K562 (cell line): ENCODE data around the gene BMP4. TPM values are rescaled to one million over a fixed set of nuclear protein-coding genes. Genes with fewer than 3 reads are reported as not detected.
"Not testable (repeated sequence)": the region's sequence is repeated elsewhere in the genome, so short reads cannot be mapped to it uniquely, and the experiment has no call there.

Source experiments
- ATAC-seq: fragments of 200-7000 bp; cut with Tn5 transposase; 3 replicates; pipeline ENCODE4 v1.9.1; 2020; ENCODE audit warnings: moderate library complexity
- BruUV-seq: library from RNA; stranded (reverse); fragments of 400-500 nt; replicated peaks from 2 replicates; lab custom pipeline; 2021; lab: Mats Ljungman, UMichigan
- CTCF ChIA-PET: fragments of 300-600 bp; formaldehyde crosslinking; extraction: SDS; loops from one replicate; lab custom pipeline; 2021; ENCODE audit warnings: low intra/inter-chr PET ratio; lab: Yijun Ruan, JAX
- POLR2A ChIA-PET: fragments of 300-600, 350-650 bp; sonication (Branson Sonifier 250); formaldehyde crosslinking; extraction: SDS; loops from one replicate; lab custom pipeline; 2021; ENCODE audit warnings: antibody characterized with exemption, inconsistent platforms; lab: Yijun Ruan, JAX
- DNase-seq, 4 experiments: peaks; one replicate each; pipeline versions ENCODE4 v3.0.0 to v3.0.0-alpha.2; 2011 to 2018; ENCODE audit warnings: low spot score in 3 of 4, mixed read lengths in 3 of 4; ENCODE audit errors: extremely low read depth in 1 of 4
- FAIRE-seq: peaks from 2 replicates; lab custom pipeline; 2011; peaks lifted over from hg19 to GRCh38; lab: Jason Lieb, UNC
- H2AFZ ChIP-seq: 2 replicates; pipeline ENCODE4 v1.6.0; 2011; ENCODE audit warnings: low read depth, low read length, control low read depth, inconsistent platforms
- H3K27ac ChIP-seq: fragments of 200-600 bp; 3 replicates; pipeline ENCODE4 v1.8.0; 2011; ENCODE audit warnings: low read depth, mild to moderate bottlenecking, control low read depth, inconsistent platforms, low read length, moderate library complexity, mixed read lengths; ENCODE audit errors: extremely low read depth
- H3K27me3 ChIP-seq, 2 experiments: fragments of 300-600 bp in 1 of 2; 2 replicates in 1 of 2; 3 replicates in 1 of 2; pipeline versions ENCODE4 v1.6.0 to v1.8.0; 2011; ENCODE audit warnings: inconsistent platforms in 2 of 2, low read length in 2 of 2, mild to moderate bottlenecking in 1 of 2, mixed read lengths in 1 of 2, moderate library complexity in 1 of 2; ENCODE audit not compliant: control insufficient read depth in 2 of 2, insufficient read depth in 2 of 2
- H3K36me3 ChIP-seq: fragments of 300-600 bp; 3 replicates; pipeline ENCODE4 v1.8.0; 2011; ENCODE audit warnings: mild to moderate bottlenecking, low read length, inconsistent platforms; ENCODE audit not compliant: control insufficient read depth, insufficient read depth
- H3K4me1 ChIP-seq, 2 experiments: fragments of 200-600 bp in 1 of 2; replicated peaks in 1 of 2; 2 replicates in 1 of 2; 3 replicates in 1 of 2; pipeline versions ENCODE4 v1.5.1 to v1.8.0; 2011; ENCODE audit warnings: inconsistent platforms in 2 of 2, low read length in 2 of 2, mild to moderate bottlenecking in 1 of 2, mixed read lengths in 1 of 2, moderate library complexity in 1 of 2; ENCODE audit not compliant: control insufficient read depth in 2 of 2, insufficient read depth in 2 of 2
- H3K4me2 ChIP-seq: 2 replicates; pipeline ENCODE4 v1.6.1; 2011; ENCODE audit warnings: low read length, control low read depth, inconsistent platforms, mixed read lengths; ENCODE audit not compliant: insufficient read depth
- H3K4me3 ChIP-seq: fragments of 200-600 bp; sonication (generic), shearing (Covaris generic); 2 replicates; pipeline ENCODE4 v1.5.1; 2016; ENCODE audit warnings: control low read depth, inconsistent platforms
- H3K79me2 ChIP-seq: fragments of 200-600 bp; 3 replicates; pipeline ENCODE4 v1.8.0; 2011; ENCODE audit warnings: low read length, inconsistent platforms; ENCODE audit not compliant: control insufficient read depth, insufficient read depth
- H3K9ac ChIP-seq, 2 experiments: 2 replicates each; pipeline versions ENCODE4 v1.6.0 to v1.6.1; 2011; ENCODE audit warnings: low read depth in 2 of 2, low read length in 2 of 2, control low read depth in 1 of 2, inconsistent platforms in 1 of 2, mild to moderate bottlenecking in 1 of 2, mixed read lengths in 1 of 2; ENCODE audit not compliant: insufficient read depth in 1 of 2
- H3K9me1 ChIP-seq: one replicate; pipeline ENCODE4 v1.6.0; 2011; ENCODE audit warnings: inconsistent platforms, mild to moderate bottlenecking, low read length, moderate library complexity; ENCODE audit not compliant: control insufficient read depth, insufficient read depth
- H3K9me3 ChIP-seq: replicated peaks from 2 replicates; pipeline ENCODE4 v1.5.1; 2011; ENCODE audit warnings: low read depth, low read length, inconsistent platforms; ENCODE audit not compliant: control insufficient read depth, insufficient read depth
- H4K20me1 ChIP-seq: replicated peaks from 2 replicates; pipeline ENCODE4 v1.6.1; 2011; ENCODE audit warnings: low read length, inconsistent platforms, mixed read lengths; ENCODE audit not compliant: control insufficient read depth, insufficient read depth
- KAT7 ChIP-seq: sonication (generic); formaldehyde crosslinking; IDR thresholded peaks from 2 replicates; pipeline ENCODE4 v1.8.0; 2022; ENCODE audit warnings: missing genetic modification reagents, mild to moderate bottlenecking, borderline replicate concordance
- MECOM ChIP-seq: fragments of 250-450 bp; sonication (Bioruptor Pico); IDR thresholded peaks from 2 replicates; pipeline ENCODE4 v1.8.0; 2022; ENCODE audit warnings: inconsistent platforms
- MTA3 ChIP-seq: fragments of 450-650 bp; formaldehyde crosslinking; IDR thresholded peaks from 2 replicates; pipeline ENCODE4 v1.6.1; 2017; ENCODE audit warnings: mild to moderate bottlenecking, borderline replicate concordance
- NR3C1 ChIP-seq: sonication (generic); formaldehyde crosslinking; IDR thresholded peaks from 2 replicates; pipeline ENCODE4 v1.8.1; 2022; ENCODE audit warnings: missing genetic modification reagents
- POLR3G ChIP-seq: IDR thresholded peaks from 2 replicates; pipeline ENCODE4 v1.6.1; 2011; ENCODE audit not compliant: insufficient read length, insufficient replicate concordance; ENCODE audit errors: extremely low read depth
- SAFB ChIP-seq: fragments of 200-400 bp; formaldehyde crosslinking; IDR thresholded peaks from 2 replicates; pipeline ENCODE4 v1.6.1; 2017; ENCODE audit warnings: low read depth, low read length, borderline replicate concordance
- SMARCB1 ChIP-seq: IDR thresholded peaks from 2 replicates; pipeline ENCODE4 v1.6.1; 2011; ENCODE audit warnings: improper control_type of control experiment, low read depth; ENCODE audit not compliant: insufficient read length
- SMARCE1 ChIP-seq: fragments of 450-650 bp; IDR thresholded peaks from 2 replicates; pipeline ENCODE4 v1.7.1; 2016; ENCODE audit warnings: mild to moderate bottlenecking
- SREBF1 ChIP-seq: fragments of 150-350 bp; IDR thresholded peaks from 2 replicates; pipeline ENCODE4 v1.6.1; 2014; ENCODE audit warnings: antibody characterized with exemption, low read depth, low read length, borderline replicate concordance
- ZNF212 ChIP-seq: fragments of 450-650 bp; formaldehyde crosslinking; IDR thresholded peaks from 2 replicates; pipeline ENCODE4 v1.4.0; 2020; ENCODE audit warnings: mild to moderate bottlenecking
- ZNF695 ChIP-seq: fragments of 450-650 bp; formaldehyde crosslinking; IDR thresholded peaks from 2 replicates; pipeline ENCODE4 v1.4.0; 2020; ENCODE audit warnings: mild to moderate bottlenecking, moderate library complexity
- WGBS: fragments of 100-300 bp; shearing (Covaris generic); methylation state at CpG from one replicate; pipeline ENCODE4 v1.1.6; 2016; ENCODE audit warnings: low coverage, mixed read lengths; ENCODE audit not compliant: insufficient coverage; ENCODE audit errors: missing lambda C conversion rate; 5-methylcytosine and 5-hydroxymethylcytosine counted together
- in situ Hi-C: fragments of 300-500 bp; cut with MboI; formaldehyde crosslinking; loops from 4 replicates; pipeline ENCODE4 v1.15.0; 2018; ENCODE audit warnings: inconsistent platforms, mixed read lengths
- intact Hi-C: fragments of 100-400 bp; cut with micrococcal nuclease; formaldehyde crosslinking; loops from 2 replicates; pipeline ENCODE4 v1.14.2; 2022
- polyA plus RNA-seq, 8 experiments: library from polyadenylated mRNA; depleted of rRNA in 4 of 8; stranded (reverse) in 5 of 8; unstranded in 3 of 8; fragments of >200 nt; fragmentation: Nextera tagmentation in 2 of 8; fragmentation: Illumina TruSeq in 1 of 8; extraction: Ambion mirVana in 2 of 8; extraction: Trizol in 1 of 8; gene quantifications; 2 replicates each; pipeline versions ENCODE4 v1.2.1 to v1.2.3, GENCODE V29; 2011 to 2014; ENCODE audit warnings: inconsistent platforms in 1 of 8, missing spikeins in 1 of 8
- total RNA-seq, 7 experiments: library from RNA; depleted of rRNA in 6 of 7; stranded (reverse); fragments of >200 nt in 6 of 7; fragmentation: Illumina TruSeq in 2 of 7; extraction: Trizol in 2 of 7; gene quantifications; 2 replicates each; pipeline versions ENCODE4 v1.2.1 to v1.2.3, GENCODE V29; 2011 to 2021; ENCODE audit warnings: low replicate concordance in 1 of 7
- TF ChIP-seq, protein P1 (sequence below): fragments of 450-650 bp; IDR thresholded peaks from 2 replicates; pipeline ENCODE4 v1.6.1; 2016; ENCODE audit warnings: missing biosample characterization, missing genetic modification characterization
- TF ChIP-seq, protein P2 (sequence below): sonication (generic); formaldehyde crosslinking; IDR thresholded peaks from 2 replicates; pipeline ENCODE4 v1.8.0; 2022; ENCODE audit warnings: missing genetic modification reagents, mild to moderate bottlenecking, borderline replicate concordance

BMP4 gene
- total and polyA plus RNA-seq, 9 of the 15 experiments (the other 6 are each of a cell fraction or from before 2014, with no cell fraction given) = not detected

DNA sequence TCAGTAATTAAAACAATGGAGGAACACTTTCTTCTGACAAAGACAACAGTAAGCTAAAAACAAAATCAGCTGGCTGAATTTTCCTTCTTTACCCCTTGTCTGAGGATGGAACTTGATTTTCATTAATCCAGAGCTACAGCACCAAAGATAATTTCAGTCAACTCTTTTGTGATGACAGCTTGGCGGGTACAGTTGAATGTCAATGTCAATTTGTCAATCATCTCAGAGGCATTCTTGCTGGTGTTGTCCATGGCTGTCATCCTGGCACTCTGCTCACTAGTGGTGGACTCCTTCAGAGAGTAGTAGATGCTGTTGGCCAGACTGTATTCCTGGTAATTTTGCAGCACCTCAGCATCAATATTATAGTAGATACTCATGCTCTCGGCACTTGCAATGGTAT is 34.4 kb upstream of the BMP4 start:
- WGBS = 0% methylated on average over 2 of the region's 2 CpGs
- Histone ChIP-seq H3K9me1 (no peaks in the 10 kb centered on the region), H3K9me3 (no peaks in the 10 kb centered on the region), H2AFZ (no peak overlapping the region), H3K36me3 (no peaks in the 10 kb centered on the region), H3K27me3 (no peaks in the 10 kb centered on the region), H4K20me1 (no peaks in the 10 kb centered on the region), H3K4me2 (no peak overlapping the region), H3K27ac (no peak overlapping the region), H3K9ac (no peak overlapping the region), H3K79me2 (no peaks in the 10 kb centered on the region), H3K4me3 (no peak overlapping the region), H3K4me1 (no peaks in the 10 kb centered on the region)
- BruUV-seq = no TSS peak
- in situ Hi-C loops = no loop called here
- TF ChIP-seq KAT7 = no peak
- TF ChIP-seq SREBF1 = no peak
- TF ChIP-seq SMARCB1 = no peak
- no peak for TF ChIP-seq MECOM (CRISPR knock-in tag)
- TF ChIP-seq, protein P1, sequence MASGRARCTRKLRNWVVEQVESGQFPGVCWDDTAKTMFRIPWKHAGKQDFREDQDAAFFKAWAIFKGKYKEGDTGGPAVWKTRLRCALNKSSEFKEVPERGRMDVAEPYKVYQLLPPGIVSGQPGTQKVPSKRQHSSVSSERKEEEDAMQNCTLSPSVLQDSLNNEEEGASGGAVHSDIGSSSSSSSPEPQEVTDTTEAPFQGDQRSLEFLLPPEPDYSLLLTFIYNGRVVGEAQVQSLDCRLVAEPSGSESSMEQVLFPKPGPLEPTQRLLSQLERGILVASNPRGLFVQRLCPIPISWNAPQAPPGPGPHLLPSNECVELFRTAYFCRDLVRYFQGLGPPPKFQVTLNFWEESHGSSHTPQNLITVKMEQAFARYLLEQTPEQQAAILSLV (tag) = no peak
- TF ChIP-seq NR3C1 = no peak
- no peak for TF ChIP-seq SAFB
- no peak for TF ChIP-seq ZNF212 (CRISPR knock-in tag)
- no peak for TF ChIP-seq ZNF695 (CRISPR knock-in tag)
- TF ChIP-seq MTA3 = no peak
- TF ChIP-seq SMARCE1 = no peak
- TF ChIP-seq, protein P2, sequence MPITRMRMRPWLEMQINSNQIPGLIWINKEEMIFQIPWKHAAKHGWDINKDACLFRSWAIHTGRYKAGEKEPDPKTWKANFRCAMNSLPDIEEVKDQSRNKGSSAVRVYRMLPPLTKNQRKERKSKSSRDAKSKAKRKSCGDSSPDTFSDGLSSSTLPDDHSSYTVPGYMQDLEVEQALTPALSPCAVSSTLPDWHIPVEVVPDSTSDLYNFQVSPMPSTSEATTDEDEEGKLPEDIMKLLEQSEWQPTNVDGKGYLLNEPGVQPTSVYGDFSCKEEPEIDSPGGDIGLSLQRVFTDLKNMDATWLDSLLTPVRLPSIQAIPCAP (CRISPR knock-in tag) = no peak
- no peak for TF ChIP-seq POLR3G
- FAIRE-seq = no peak
- intact Hi-C loops = no loop called here
- ATAC-seq = no peak
- DNase-seq = no peak
- ChIA-PET POLR2A (no interaction called here), CTCF (no interaction called here)

GRCh38 chr14:53986718-53987117 is 30.1 kb upstream of the BMP4 start:
- H3K9me3 ChIP-seq, POLR2A ChIA-PET, H3K27ac ChIP-seq, in situ Hi-C loops, H4K20me1 ChIP-seq, H3K36me3 ChIP-seq, ATAC-seq, H3K4me1 ChIP-seq, H3K79me2 ChIP-seq, H3K4me3 ChIP-seq, DNase-seq, H2AFZ ChIP-seq, H3K9me1 ChIP-seq, intact Hi-C loops, H3K27me3 ChIP-seq, CTCF ChIA-PET, BruUV-seq, FAIRE-seq, H3K4me2 ChIP-seq, H3K9ac ChIP-seq: not testable (repeated sequence)
- WGBS = 0% methylated on average over 3 of the region's 3 CpGs
